GM21717 (cell line): ENCODE measurements around the gene PPP1R9B.

Source experiments
- ATAC-seq: cut with Tn5 transposase; IDR thresholded peaks from one replicate; pipeline ENCODE4 v1.9.1; 2021; ENCODE audit warnings: mild to moderate bottlenecking, moderate library complexity; ENCODE audit not compliant: unreplicated experiment

PPP1R9B gene

GRCh38 chr17:50144845-50145531 lies 5.5 kb downstream of the PPP1R9B start:
- no peak for ATAC-seq

GRCh38 chr17:50144355-50144754 lies 6.1 kb downstream of the PPP1R9B start:
- ATAC-seq, result no peak

- ATAC-seq, result no peak
Observed at GRCh38 chr17:50143461-50144176, 6.9 kb downstream of the PPP1R9B start.

GRCh38 chr17:50141745-50142110 lies 8.7 kb downstream of the PPP1R9B start:
- ATAC-seq, result no peak

GRCh38 chr17:50141026-50141744 lies 9.3 kb downstream of the PPP1R9B start:
- no peak for ATAC-seq

GRCh38 chr17:50139950-50140885 lies 10.3 kb downstream of the PPP1R9B start:
- peak; percentile 41 for ATAC-seq

- no peak for ATAC-seq
Observed at GRCh38 chr17:50139185-50139783, 11.2 kb downstream of the PPP1R9B start.

GRCh38 chr17:50137042-50137441 lies 13.4 kb downstream of the PPP1R9B start:
- ATAC-seq, result no peak

- ATAC-seq, result no peak
Observed at GRCh38 chr17:50136096-50136687, 14.3 kb downstream of the PPP1R9B start.

GRCh38 chr17:50135316-50136095 lies 15.0 kb downstream of the PPP1R9B start:
- ATAC-seq, result no peak

- ATAC-seq, result no peak
Observed at GRCh38 chr17:50134206-50135110, 16.0 kb downstream of the PPP1R9B start.

- no peak for ATAC-seq
Observed at GRCh38 chr17:50133769-50134099, 16.7 kb downstream of the PPP1R9B start.

- no peak for ATAC-seq
Observed at GRCh38 chr17:50133028-50133768, 17.3 kb downstream of the PPP1R9B start.

- no peak for ATAC-seq
Observed at GRCh38 chr17:50132104-50132794, 18.2 kb downstream of the PPP1R9B start.

- ATAC-seq, result no peak
Observed at GRCh38 chr17:50130559-50131305, 19.7 kb downstream of the PPP1R9B start.
